Calu3 (cell line): ENCODE data around the gene TLX3. TPM values are rescaled to one million over a fixed set of nuclear protein-coding genes. Genes with fewer than 3 reads are reported as not detected.

ENCODE experiments used
- BruUV-seq: library from RNA; stranded (reverse); fragments of 400-500 nt; replicated peaks from 2 replicates; lab custom pipeline; 2021; lab: Mats Ljungman, UMichigan
- CTCF ChIA-PET: fragments of 300-600 bp; sonication (Branson Sonifier 250); formaldehyde crosslinking; loops from one replicate; lab custom pipeline; 2022; ENCODE audit warnings: antibody characterized with exemption; lab: Charles Lee
- DNase-seq: peaks from one replicate; pipeline ENCODE4 v3.0.0; 2022
- H3K27ac Mint-ChIP-seq: one replicate; pipeline ENCODE4 v1.8.0; 2022; ENCODE audit warnings: mixed read lengths; ENCODE audit not compliant: unreplicated experiment
- H3K27me3 Mint-ChIP-seq: one replicate; pipeline ENCODE4 v1.8.0; 2022; ENCODE audit warnings: mixed read lengths; ENCODE audit not compliant: unreplicated experiment
- H3K36me3 Mint-ChIP-seq: one replicate; pipeline ENCODE4 v1.8.0; 2022; ENCODE audit warnings: mild to moderate bottlenecking, moderate library complexity, mixed read lengths; ENCODE audit not compliant: insufficient read depth, unreplicated experiment
- H3K4me1 Mint-ChIP-seq: one replicate; pipeline ENCODE4 v1.8.0; 2022; ENCODE audit warnings: mild to moderate bottlenecking, low read depth, mixed read lengths; ENCODE audit not compliant: unreplicated experiment
- H3K4me3 Mint-ChIP-seq: one replicate; pipeline ENCODE4 v1.8.0; 2022; ENCODE audit warnings: mild to moderate bottlenecking, low read depth, moderate library complexity, mixed read lengths; ENCODE audit not compliant: unreplicated experiment
- H3K9me3 Mint-ChIP-seq: one replicate; pipeline ENCODE4 v1.8.0; 2022; ENCODE audit warnings: low read depth, mixed read lengths; ENCODE audit not compliant: unreplicated experiment
- CTCF ChIP-seq: fragments of 200-600 bp; IDR thresholded peaks from one replicate; pipeline ENCODE4 v1.8.0; 2022; ENCODE audit warnings: antibody characterized with exemption; ENCODE audit not compliant: unreplicated experiment
- intact Hi-C: fragments of 100-400 bp; cut with micrococcal nuclease; formaldehyde crosslinking; loops from one replicate; pipeline ENCODE4 v1.10.0; 2022; ENCODE audit not compliant: unreplicated experiment
- total RNA-seq: library from RNA; stranded (reverse); gene quantifications from 2 replicates; pipeline ENCODE4 v1.2.3, GENCODE V29; 2022

Gene TLX3
- total RNA-seq, 1 experiment from 2014 or later = 6.5 TPM

- Mint-ChIP-seq H3K9me3 (no peaks in the 10 kb centered on the region), H3K27me3 (peaks cover 21% of the 10 kb centered on the region), H3K27ac (no peak overlapping the region), H3K4me3 (no peak overlapping the region), H3K36me3 (no peaks in the 10 kb centered on the region), H3K4me1 (no peaks in the 10 kb centered on the region)
- no peak for TF ChIP-seq CTCF
- intact Hi-C loops = no loop called here
- CTCF ChIA-PET = interaction anchor here (0.5 to 0.8 kb wide), 2 partner anchors 13 to 731 kb away, joined by 3 read pairs; no protein-coding TSS in a partner anchor
- no TSS peak for BruUV-seq
- DNase-seq = no peak
Measured at GRCh38 chr5:171322527-171322926, 13.5 kb downstream of the TLX3 start.

GRCh38 chr5:171323007-171323406 is 14.0 kb downstream of the TLX3 start:
- Mint-ChIP-seq H3K27ac (no peak overlapping the region), H3K4me3 (no peak overlapping the region), H3K36me3 (no peaks in the 10 kb centered on the region), H3K27me3 (peaks cover 26% of the 10 kb centered on the region), H3K9me3 (no peaks in the 10 kb centered on the region), H3K4me1 (no peaks in the 10 kb centered on the region)
- no peak for TF ChIP-seq CTCF
- BruUV-seq = no TSS peak
- intact Hi-C loops = no loop called here
- no peak for DNase-seq
- CTCF ChIA-PET = interaction anchor here (0.5 to 0.8 kb wide), 2 partner anchors 13 to 731 kb away, joined by 3 read pairs; no protein-coding TSS in a partner anchor

GRCh38 chr5:171323806-171324632 is 15.0 kb downstream of the TLX3 start:
- Mint-ChIP-seq H3K4me1 (no peaks in the 10 kb centered on the region), H3K27me3 (peaks cover 36% of the 10 kb centered on the region), H3K9me3 (no peaks in the 10 kb centered on the region), H3K27ac (no peak overlapping the region), H3K36me3 (no peaks in the 10 kb centered on the region), H3K4me3 (no peak overlapping the region)
- no peak for TF ChIP-seq CTCF
- intact Hi-C loops = no loop called here
- no TSS peak for BruUV-seq
- CTCF ChIA-PET = interaction anchor here (0.8 to 1.0 kb wide), 2 partner anchors 16 to 113 kb away, joined by 3 read pairs; no protein-coding TSS in a partner anchor
- DNase-seq = no peak

GRCh38 chr5:171330021-171330420 is 21.0 kb downstream of the TLX3 start:
- Mint-ChIP-seq H3K36me3 (no peaks in the 10 kb centered on the region), H3K27ac (no peak overlapping the region), H3K4me1 (no peaks in the 10 kb centered on the region), H3K27me3 (peaks cover 59% of the 10 kb centered on the region), H3K4me3 (no peak overlapping the region), H3K9me3 (no peaks in the 10 kb centered on the region)
- no TSS peak for BruUV-seq
- DNase-seq = no peak
- intact Hi-C loops = no loop called here
- TF ChIP-seq CTCF = no peak
- CTCF ChIA-PET = interaction anchor here (0.7 to 0.8 kb wide), 2 partner anchors 9 to 1054 kb away, joined by 5 to 9 read pairs; no protein-coding TSS in a partner anchor
